ENCODE data around the gene GPR15.

The GPR15 gene

DNA sequence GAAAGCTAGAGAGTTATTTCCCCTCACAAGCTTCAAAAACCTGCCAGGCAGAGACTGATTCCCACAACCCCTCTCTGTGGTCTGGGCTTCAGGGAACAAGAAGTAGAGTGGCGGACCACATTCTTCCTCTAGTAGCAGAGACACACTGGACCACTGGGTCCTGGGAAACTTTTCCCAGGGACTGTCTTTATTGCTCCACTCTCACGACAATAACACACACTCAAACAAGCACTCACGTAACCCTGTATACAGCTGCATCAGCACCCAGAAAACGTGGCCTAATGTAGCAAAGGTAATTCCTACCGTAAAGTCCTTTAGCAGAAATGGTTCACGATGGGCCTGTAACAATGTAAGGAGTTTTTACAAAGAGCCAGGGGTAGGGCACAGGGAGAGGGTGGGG, 34.1 kb downstream of the GPR15 start:
- no peaks in the 10 kb centered on the region for H3K9me3 ChIP-seq (ENCODE audit: control insufficient read depth in 2 of 2, low read length in 2 of 2)
- H3K4me1 ChIP-seq (ENCODE audit: control insufficient read depth in 2 of 2, insufficient read depth in 2 of 2, low read length in 2 of 2), result peaks cover 0 to 4% of the 10 kb centered on the region in 2 donors
- H3K27me3 ChIP-seq (ENCODE audit: control insufficient read depth in 2 of 2, insufficient read depth in 2 of 2, low read length in 2 of 2), result no peaks in the 10 kb centered on the region

DNA sequence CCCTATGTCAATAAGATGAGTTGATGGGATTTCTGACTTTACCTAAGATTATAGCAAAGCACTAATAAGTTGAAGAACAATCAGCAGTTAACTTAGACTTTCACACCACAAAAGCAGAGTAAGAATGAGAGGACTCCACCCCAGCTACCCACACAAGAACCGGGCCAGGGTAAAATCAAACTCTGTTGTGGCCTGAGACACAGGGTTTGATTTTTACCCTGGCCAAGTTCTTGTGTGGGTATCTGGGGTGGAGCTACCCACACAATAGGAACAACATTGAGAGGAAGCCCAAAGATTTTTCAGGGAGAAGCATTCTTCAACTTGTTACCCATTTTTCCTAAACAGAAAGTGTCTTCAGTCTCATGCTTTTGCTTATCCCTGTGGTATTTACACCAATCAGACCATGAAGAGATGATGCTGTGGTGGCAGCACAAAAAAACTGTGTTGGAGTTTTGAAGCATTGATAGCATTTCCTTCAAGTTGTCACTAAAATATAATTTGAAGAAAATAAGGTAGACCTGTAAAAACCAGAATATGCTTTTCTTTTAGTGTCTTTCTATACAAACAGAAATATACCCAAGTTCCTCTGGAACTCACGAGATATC, 36.0 kb downstream of the GPR15 start:
- H3K9me3 ChIP-seq (ENCODE audit: control insufficient read depth in 2 of 2, low read length in 2 of 2), result no peaks in the 10 kb centered on the region
- no peak overlapping the region for H3K9ac ChIP-seq (ENCODE audit: low read depth in 1 of 2, low read length in 2 of 2)
- H3K27me3 ChIP-seq (ENCODE audit: control insufficient read depth in 2 of 2, insufficient read depth in 2 of 2, low read length in 2 of 2), result no peaks in the 10 kb centered on the region
- H3K4me3 ChIP-seq (ENCODE audit: low read length in 2 of 2), result no peak overlapping the region
- H3K27ac ChIP-seq (ENCODE audit: low read depth in 2 of 2, low read length in 2 of 2), result peak overlapping the region in 1 of 2 donors; percentile 4
- no peaks in the 10 kb centered on the region for H3K36me3 ChIP-seq (ENCODE audit: control insufficient read depth in 2 of 2, insufficient read depth in 2 of 2, low read length in 2 of 2)
- peaks cover 0 to 4% of the 10 kb centered on the region in 2 donors for H3K4me1 ChIP-seq (ENCODE audit: control insufficient read depth in 2 of 2, insufficient read depth in 2 of 2, low read length in 2 of 2)

More for the DNA sequence above, 34.1 kb downstream of the GPR15 start:
- Histone ChIP-seq H3K4me3 (ENCODE audit: low read length in 2 of 2) (no peak overlapping the region), H3K36me3 (ENCODE audit: control insufficient read depth in 2 of 2, insufficient read depth in 2 of 2, low read length in 2 of 2) (no peaks in the 10 kb centered on the region), H3K9ac (ENCODE audit: low read depth in 1 of 2, low read length in 2 of 2) (no peak overlapping the region), H3K27ac (ENCODE audit: low read depth in 2 of 2, low read length in 2 of 2) (peak overlapping the region in 1 of 2 donors; percentile 24)

DNA sequence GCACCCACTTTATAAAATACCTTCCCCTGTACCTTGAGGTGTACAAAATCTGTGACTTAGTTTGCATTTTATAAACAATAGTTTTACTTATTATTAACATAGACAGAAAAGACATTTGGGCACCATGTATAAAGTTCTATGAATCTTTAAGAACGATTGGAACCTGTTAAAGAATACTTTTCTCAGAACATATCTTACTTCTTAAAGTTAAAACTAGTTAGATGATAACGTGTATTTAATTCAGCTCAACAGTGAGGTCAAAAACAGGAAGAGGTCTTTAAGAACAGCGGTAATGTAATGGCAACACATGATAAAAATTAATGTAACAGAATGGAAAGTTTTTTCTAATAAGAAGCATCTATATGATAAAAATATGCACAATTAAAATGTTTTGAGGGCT, 36.6 kb downstream of the GPR15 start:
- Histone ChIP-seq H3K9ac (ENCODE audit: low read depth in 1 of 2, low read length in 2 of 2) (no peak overlapping the region), H3K27me3 (ENCODE audit: control insufficient read depth in 2 of 2, insufficient read depth in 2 of 2, low read length in 2 of 2) (no peaks in the 10 kb centered on the region), H3K4me3 (ENCODE audit: low read length in 2 of 2) (no peak overlapping the region), H3K27ac (ENCODE audit: low read depth in 2 of 2, low read length in 2 of 2) (peak overlapping the region in 1 of 2 donors; percentile 4), H3K9me3 (ENCODE audit: control insufficient read depth in 2 of 2, low read length in 2 of 2) (no peaks in the 10 kb centered on the region), H3K36me3 (ENCODE audit: control insufficient read depth in 2 of 2, insufficient read depth in 2 of 2, low read length in 2 of 2) (no peaks in the 10 kb centered on the region), H3K4me1 (ENCODE audit: control insufficient read depth in 2 of 2, insufficient read depth in 2 of 2, low read length in 2 of 2) (peaks cover 0 to 4% of the 10 kb centered on the region in 2 donors)

DNA sequence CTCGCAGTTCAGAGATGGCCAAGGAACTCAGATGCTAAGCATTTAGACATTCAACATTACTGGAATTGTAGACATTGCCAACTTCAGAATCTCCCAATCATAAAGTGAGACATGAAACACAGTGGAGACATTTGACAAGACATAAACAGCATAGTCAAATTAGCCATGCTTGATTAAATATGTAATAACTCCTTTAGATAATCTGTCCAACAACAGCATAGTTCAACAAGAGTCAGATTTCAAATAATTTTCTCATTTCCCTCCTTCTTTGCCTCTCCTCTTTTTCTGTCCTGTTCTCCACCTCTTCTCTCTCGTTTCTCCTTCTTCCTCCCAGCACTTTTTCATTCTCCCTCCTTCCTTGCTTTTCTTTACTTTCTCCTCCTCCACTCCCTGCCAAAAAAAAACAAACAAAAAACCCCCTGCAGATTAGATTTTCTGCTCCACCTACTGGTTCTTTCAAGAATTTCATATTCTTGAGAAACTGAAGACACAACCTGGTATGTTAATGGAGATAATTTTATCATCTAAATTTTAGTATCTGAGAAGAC, 41.5 kb downstream of the GPR15 start:
- Histone ChIP-seq H3K27ac (ENCODE audit: low read depth in 2 of 2, low read length in 2 of 2) (no peak overlapping the region), H3K9me3 (ENCODE audit: control insufficient read depth in 2 of 2, low read length in 2 of 2) (no peaks in the 10 kb centered on the region), H3K27me3 (ENCODE audit: control insufficient read depth in 2 of 2, insufficient read depth in 2 of 2, low read length in 2 of 2) (no peaks in the 10 kb centered on the region), H3K4me3 (ENCODE audit: low read length in 2 of 2) (no peak overlapping the region), H3K36me3 (ENCODE audit: control insufficient read depth in 2 of 2, insufficient read depth in 2 of 2, low read length in 2 of 2) (peaks cover 12 to 15% of the 10 kb centered on the region in 2 donors), H3K4me1 (ENCODE audit: control insufficient read depth in 2 of 2, insufficient read depth in 2 of 2, low read length in 2 of 2) (peaks cover 0 to 2% of the 10 kb centered on the region in 2 donors), H3K9ac (ENCODE audit: low read depth in 1 of 2, low read length in 2 of 2) (peak overlapping the region in 1 of 2 donors; percentile 6)

DNA sequence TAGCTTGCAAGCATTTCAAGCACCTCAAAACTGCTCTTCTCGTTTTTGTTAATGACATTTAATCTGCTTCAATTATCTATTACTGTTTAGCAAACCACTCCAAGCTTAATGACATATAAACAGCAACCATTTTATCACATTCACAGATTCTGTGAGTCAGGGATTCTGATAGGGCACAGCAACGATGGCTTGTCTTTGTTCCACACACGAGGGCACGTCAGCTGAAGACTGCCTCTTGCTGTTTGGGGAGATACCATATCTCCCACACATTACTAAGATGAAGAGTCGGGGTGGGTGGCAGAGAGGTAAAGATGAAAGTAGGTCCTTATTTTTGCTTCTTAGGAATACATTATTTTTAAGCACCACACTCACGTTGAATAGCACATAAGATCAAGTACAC, 42.4 kb downstream of the GPR15 start:
- peaks cover 16 to 19% of the 10 kb centered on the region in 2 donors for H3K36me3 ChIP-seq (ENCODE audit: control insufficient read depth in 2 of 2, insufficient read depth in 2 of 2, low read length in 2 of 2)
- H3K9ac ChIP-seq (ENCODE audit: low read depth in 1 of 2, low read length in 2 of 2), result no peak overlapping the region
- no peak overlapping the region for H3K27ac ChIP-seq (ENCODE audit: low read depth in 2 of 2, low read length in 2 of 2)
- no peaks in the 10 kb centered on the region for H3K9me3 ChIP-seq (ENCODE audit: control insufficient read depth in 2 of 2, low read length in 2 of 2)
- peaks cover 0 to 2% of the 10 kb centered on the region in 2 donors for H3K4me1 ChIP-seq (ENCODE audit: control insufficient read depth in 2 of 2, insufficient read depth in 2 of 2, low read length in 2 of 2)
- no peak overlapping the region for H3K4me3 ChIP-seq (ENCODE audit: low read length in 2 of 2)
- H3K27me3 ChIP-seq (ENCODE audit: control insufficient read depth in 2 of 2, insufficient read depth in 2 of 2, low read length in 2 of 2), result no peaks in the 10 kb centered on the region

DNA sequence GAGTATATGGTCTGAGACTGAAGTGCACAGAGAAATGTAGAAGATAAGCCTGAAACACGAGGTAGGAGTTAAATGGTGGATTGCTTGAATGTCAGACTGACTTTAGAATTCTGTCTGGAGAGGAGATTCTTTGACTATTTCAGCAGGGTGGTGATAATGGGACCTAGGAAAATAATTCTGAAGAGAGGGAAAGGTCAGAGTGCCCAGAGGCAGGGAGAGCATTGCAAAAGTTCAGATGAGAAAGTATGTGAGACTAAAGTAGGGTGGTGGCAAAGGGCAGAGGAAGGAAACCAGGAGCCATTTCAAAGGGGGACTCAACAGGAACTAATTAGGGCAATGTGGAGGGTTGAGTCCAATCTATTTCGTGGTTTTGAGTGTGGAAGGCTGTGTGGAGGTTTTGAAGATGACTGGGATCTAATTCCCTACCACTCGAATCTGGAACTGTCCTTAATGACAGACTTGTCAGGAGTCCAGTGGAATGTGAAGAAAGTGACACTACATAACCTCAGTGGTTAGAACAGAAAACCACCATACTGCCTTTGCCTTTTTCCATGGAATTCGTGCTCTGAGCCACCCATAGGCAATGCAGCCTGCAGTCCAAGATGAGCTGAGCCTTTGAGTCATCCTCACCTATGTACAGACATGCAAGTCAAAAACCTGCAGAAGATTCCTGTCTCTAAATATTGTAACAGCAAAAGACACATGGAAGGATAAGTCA, 45.6 kb downstream of the GPR15 start:
- Histone ChIP-seq H3K36me3 (ENCODE audit: control insufficient read depth in 2 of 2, insufficient read depth in 2 of 2, low read length in 2 of 2) (peaks cover 24 to 30% of the 10 kb centered on the region in 2 donors), H3K9me3 (ENCODE audit: control insufficient read depth in 2 of 2, low read length in 2 of 2) (no peaks in the 10 kb centered on the region), H3K9ac (ENCODE audit: low read depth in 1 of 2, low read length in 2 of 2) (no peak overlapping the region), H3K4me1 (ENCODE audit: control insufficient read depth in 2 of 2, insufficient read depth in 2 of 2, low read length in 2 of 2) (peaks cover 0 to 2% of the 10 kb centered on the region in 2 donors), H3K4me3 (ENCODE audit: low read length in 2 of 2) (no peak overlapping the region), H3K27me3 (ENCODE audit: control insufficient read depth in 2 of 2, insufficient read depth in 2 of 2, low read length in 2 of 2) (no peaks in the 10 kb centered on the region), H3K27ac (ENCODE audit: low read depth in 2 of 2, low read length in 2 of 2) (no peak overlapping the region)

DNA sequence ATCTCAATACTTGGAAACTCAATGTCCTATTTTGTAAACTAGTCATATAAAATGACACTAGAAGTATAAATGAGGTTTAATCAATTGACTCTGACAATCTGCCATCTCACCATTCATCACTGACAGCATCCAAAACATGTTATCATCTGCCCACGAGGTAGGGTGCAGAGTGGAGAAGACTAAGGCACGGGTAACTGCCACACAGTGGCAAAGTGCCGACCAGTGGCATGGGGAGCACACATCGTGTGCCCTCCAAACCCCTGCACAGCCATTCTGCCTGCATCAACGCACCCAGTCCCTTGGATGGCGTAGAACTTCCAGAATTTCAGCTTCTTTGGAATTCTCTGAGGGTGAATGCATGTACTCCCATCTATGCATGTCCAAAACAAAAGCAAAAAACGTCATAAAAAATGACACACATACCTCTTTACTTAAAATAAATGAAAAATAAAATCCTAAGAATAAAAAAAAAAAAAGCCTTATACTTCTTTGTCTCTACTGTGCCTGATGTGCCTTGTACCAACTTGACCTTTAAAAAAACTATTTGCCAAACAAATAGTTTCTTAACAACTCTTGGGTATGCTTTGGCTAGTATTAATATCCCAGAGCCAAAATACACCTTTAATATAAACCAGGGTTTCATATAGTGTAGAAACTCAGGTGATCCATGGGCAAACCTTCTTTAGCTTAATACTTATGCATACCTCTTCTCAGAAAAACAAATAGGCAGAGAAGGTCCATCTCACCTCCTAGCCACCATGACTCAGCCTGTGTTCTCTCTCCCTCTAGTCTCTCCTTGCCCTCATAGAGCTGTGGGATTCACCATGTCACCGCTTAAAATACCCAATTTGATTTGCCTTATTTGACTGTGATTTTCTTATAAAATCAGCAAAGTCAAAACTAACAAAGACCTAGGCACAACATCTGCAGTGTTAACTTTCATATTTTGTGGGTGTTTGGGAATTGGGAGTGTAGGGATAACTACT, 48.9 kb downstream of the GPR15 start:
- H3K27ac ChIP-seq (ENCODE audit: low read depth in 2 of 2, low read length in 2 of 2), result no peak overlapping the region
- H3K27me3 ChIP-seq (ENCODE audit: control insufficient read depth in 2 of 2, insufficient read depth in 2 of 2, low read length in 2 of 2), result no peaks in the 10 kb centered on the region
- no peak overlapping the region for H3K9ac ChIP-seq (ENCODE audit: low read depth in 1 of 2, low read length in 2 of 2)
- H3K9me3 ChIP-seq (ENCODE audit: control insufficient read depth in 2 of 2, low read length in 2 of 2), result no peaks in the 10 kb centered on the region
- H3K4me1 ChIP-seq (ENCODE audit: control insufficient read depth in 2 of 2, insufficient read depth in 2 of 2, low read length in 2 of 2), result no peaks in the 10 kb centered on the region
- peaks cover 35 to 43% of the 10 kb centered on the region in 2 donors for H3K36me3 ChIP-seq (ENCODE audit: control insufficient read depth in 2 of 2, insufficient read depth in 2 of 2, low read length in 2 of 2)
- no peak overlapping the region for H3K4me3 ChIP-seq (ENCODE audit: low read length in 2 of 2)

DNA sequence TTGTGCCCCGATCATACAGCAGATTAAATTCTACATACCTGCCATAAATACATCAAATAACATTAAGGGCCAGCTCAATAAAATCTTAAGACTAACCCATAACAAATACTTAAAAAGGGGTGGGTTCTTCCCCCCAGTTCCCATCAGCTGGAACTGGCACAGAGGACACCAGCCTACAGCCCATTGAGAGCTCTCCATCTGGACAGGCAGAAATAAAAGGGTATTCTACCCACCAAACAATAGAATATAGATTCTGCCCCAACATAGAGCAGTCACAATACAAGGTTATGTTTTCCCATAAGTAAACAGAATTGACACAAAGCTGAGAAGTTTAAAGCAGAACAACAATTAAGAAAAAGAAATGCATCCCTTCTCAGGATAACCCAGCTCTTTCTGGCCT, 49.7 kb downstream of the GPR15 start:
- Histone ChIP-seq H3K9ac (ENCODE audit: low read depth in 1 of 2, low read length in 2 of 2) (no peak overlapping the region), H3K27ac (ENCODE audit: low read depth in 2 of 2, low read length in 2 of 2) (no peak overlapping the region)

DNA sequence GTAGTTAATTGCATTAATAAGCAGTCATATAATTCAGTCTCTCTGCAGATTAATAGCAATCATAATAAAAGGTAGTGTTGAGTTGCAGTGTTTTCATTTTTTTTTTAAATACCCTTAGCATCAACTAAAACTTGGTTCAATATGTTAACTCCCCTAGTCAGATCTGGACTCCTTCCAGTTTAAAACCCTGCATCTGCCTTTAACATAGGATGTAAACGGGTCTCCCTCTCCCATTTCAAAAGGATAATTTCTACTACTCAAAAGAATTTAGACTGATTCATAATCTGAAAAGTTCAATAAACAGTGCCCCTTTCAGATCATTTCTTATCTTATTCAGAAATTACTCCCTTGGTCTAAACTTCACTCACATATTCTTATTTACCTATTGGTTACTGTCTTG, 50.3 kb downstream of the GPR15 start:
- H3K27ac ChIP-seq (ENCODE audit: low read depth in 2 of 2, low read length in 2 of 2), result no peak overlapping the region
- no peak overlapping the region for H3K4me3 ChIP-seq (ENCODE audit: low read length in 2 of 2)
- no peaks in the 10 kb centered on the region for H3K4me1 ChIP-seq (ENCODE audit: control insufficient read depth in 2 of 2, insufficient read depth in 2 of 2, low read length in 2 of 2)
- no peak overlapping the region for H3K9ac ChIP-seq (ENCODE audit: low read depth in 1 of 2, low read length in 2 of 2)
- peaks cover 38 to 39% of the 10 kb centered on the region in 2 donors for H3K36me3 ChIP-seq (ENCODE audit: control insufficient read depth in 2 of 2, insufficient read depth in 2 of 2, low read length in 2 of 2)
- no peaks in the 10 kb centered on the region for H3K9me3 ChIP-seq (ENCODE audit: control insufficient read depth in 2 of 2, low read length in 2 of 2)
- H3K27me3 ChIP-seq (ENCODE audit: control insufficient read depth in 2 of 2, insufficient read depth in 2 of 2, low read length in 2 of 2), result no peaks in the 10 kb centered on the region

More for the DNA sequence above, 49.7 kb downstream of the GPR15 start:
- H3K4me1 ChIP-seq (ENCODE audit: control insufficient read depth in 2 of 2, insufficient read depth in 2 of 2, low read length in 2 of 2), result no peaks in the 10 kb centered on the region
- no peak overlapping the region for H3K4me3 ChIP-seq (ENCODE audit: low read length in 2 of 2)
- H3K36me3 ChIP-seq (ENCODE audit: control insufficient read depth in 2 of 2, insufficient read depth in 2 of 2, low read length in 2 of 2), result peaks cover 39 to 41% of the 10 kb centered on the region in 2 donors
- no peaks in the 10 kb centered on the region for H3K27me3 ChIP-seq (ENCODE audit: control insufficient read depth in 2 of 2, insufficient read depth in 2 of 2, low read length in 2 of 2)
- no peaks in the 10 kb centered on the region for H3K9me3 ChIP-seq (ENCODE audit: control insufficient read depth in 2 of 2, low read length in 2 of 2)
